ENCODE results near the gene PARD6A. TPM values are rescaled to one million over a fixed set of nuclear protein-coding genes. Genes with fewer than 3 reads are reported as not detected.

PARD6A gene
- total and polyA plus RNA-seq, 2 of the 13 experiments (the other 11 are each of a cell fraction or from before 2014, with no cell fraction given): 3.5 to 4.3 TPM

- no peak for TF ChIP-seq NONO (IDR thresholded peaks at IDR 0.05)
- no peak for TF ChIP-seq NONO (CRISPR knock-in tag; conservative IDR thresholded peaks at IDR 0.05)
- TF ChIP-seq ONECUT2 (CRISPR knock-in tag; IDR thresholded peaks at IDR 0.05): no peak
- no peak for TF ChIP-seq MXD4 (CRISPR knock-in tag; IDR thresholded peaks at IDR 0.05)
- no peak for TF ChIP-seq ZNF780A (CRISPR knock-in tag; IDR thresholded peaks at IDR 0.05)
Measured at GRCh38 chr16:67707210-67707609, 46.5 kb downstream of the PARD6A start (continued).

GRCh38 chr16:67707790-67708189, 47.0 kb downstream of the PARD6A start:
- no peaks in the 10 kb centered on the region for H3K27me3 ChIP-seq (ENCODE audit: control insufficient read depth in 1 of 2, insufficient read depth in 2 of 2, low read length in 2 of 2)
- no peak overlapping the region for H3K4me3 ChIP-seq (replicated peaks in 1 of 3; ENCODE audit: insufficient read depth in 1 of 3, low read depth in 2 of 3, low read length in 3 of 3)
- H3K27ac ChIP-seq (ENCODE audit: extremely low read length, insufficient read depth, low read length): no peak overlapping the region
- FAIRE-seq (no peak), DNase-seq (ENCODE audit: low spot score) (no peak), ATAC-seq (no peak)
- no peaks in the 10 kb centered on the region for H3K9me3 ChIP-seq (ENCODE audit: low read length)
- H4K20me1 ChIP-seq (ENCODE audit: insufficient read depth, low read length): no peaks in the 10 kb centered on the region
- no peak overlapping the region for H3K4me2 ChIP-seq (ENCODE audit: low read depth, low read length)
- 94% methylated on average over 5 of the region's 5 CpGs for WGBS (ENCODE audit: low lambda C conversion rate)
- intact Hi-C loops (cut with micrococcal nuclease; ENCODE audit: unreplicated experiment): no loop called here
- H3K79me2 ChIP-seq (ENCODE audit: insufficient read depth, low read length): peaks cover 19% of the 10 kb centered on the region
- no TSS peak for BruUV-seq (replicated peaks)
- CTCF ChIA-PET (ENCODE audit: low intra/inter-chr PET ratio, low total read pairs): no interaction called here
- no peak overlapping the region for H2AFZ ChIP-seq (ENCODE audit: low read length)
- H3K4me1 ChIP-seq (ENCODE audit: insufficient read depth, low read length): peaks cover 11% of the 10 kb centered on the region; the same call in 1 of the 2 replicates
- POLR2A ChIA-PET: no interaction called here
- in situ Hi-C loops (cut with HindIII; ENCODE audit: extremely low pct_ligation_motif_present, low pct_unique_long_range_greater_than_20kb): no loop called here
- no peak overlapping the region for H3K9ac ChIP-seq (ENCODE audit: insufficient read depth, low read depth, low read length)
- TF ChIP-seq GMEB2 (CRISPR knock-in tag; IDR thresholded peaks at IDR 0.05; ENCODE audit: low read depth): no peak
- TF ChIP-seq ZNF564 (CRISPR knock-in tag; IDR thresholded peaks at IDR 0.05): no peak
- H3K36me3 ChIP-seq (replicated peaks in 1 of 2; ENCODE audit: control insufficient read depth in 1 of 2, insufficient read depth in 2 of 2, low read length in 2 of 2): peaks cover 0 to 2% of the 10 kb centered on the region in 2 experiments; a peak in 2 of 5 replicates

All from HepG2 (cell line).